Inferior parietal cortex (tissue), 1 donor: Measurements from ENCODE around the gene NOVA1.

Experiments
- DNase-seq: peaks from one replicate; pipeline ENCODE4 v3.0.0-alpha.2; 2016; ENCODE audit errors: extremely low spot score

NOVA1 gene

DNA sequence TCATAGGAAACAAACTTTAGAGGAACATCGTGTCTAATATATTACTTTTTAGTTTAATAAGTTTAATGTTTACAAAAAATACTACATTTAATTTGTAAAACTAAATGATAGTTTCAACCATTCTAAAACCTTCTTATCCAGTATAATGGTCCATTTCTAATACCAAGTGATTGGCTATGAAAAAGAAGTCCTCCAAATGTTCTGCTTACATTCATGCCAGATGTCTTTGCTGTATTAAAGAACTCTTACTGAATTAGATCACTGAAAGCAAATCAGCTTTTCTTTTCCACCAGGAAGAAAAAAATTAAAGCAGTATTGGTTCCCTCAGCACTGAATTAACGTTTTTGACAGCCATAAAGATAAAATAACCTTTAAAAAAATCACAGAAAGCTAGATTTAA lies 3.7 kb downstream of the NOVA1 start:
- no peak for DNase-seq

DNA sequence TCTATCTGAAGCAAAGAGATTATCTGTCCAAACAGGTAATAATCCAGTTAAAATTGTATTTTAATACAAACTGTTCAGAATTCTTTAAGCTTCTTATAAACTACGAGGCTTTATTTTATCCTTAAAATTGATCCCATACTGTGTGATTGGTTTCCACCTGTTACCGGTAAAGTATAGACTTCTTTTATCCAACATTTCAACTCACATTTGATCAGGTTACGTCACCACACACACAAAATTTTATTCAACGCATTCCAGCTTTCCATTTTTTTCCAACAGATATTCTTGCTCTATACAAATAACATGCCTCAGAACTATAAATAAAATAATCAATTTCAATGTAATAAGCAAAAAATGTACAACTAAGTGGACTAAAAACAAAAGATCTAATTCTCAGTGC lies 4.5 kb downstream of the NOVA1 start:
- no peak for DNase-seq

DNA sequence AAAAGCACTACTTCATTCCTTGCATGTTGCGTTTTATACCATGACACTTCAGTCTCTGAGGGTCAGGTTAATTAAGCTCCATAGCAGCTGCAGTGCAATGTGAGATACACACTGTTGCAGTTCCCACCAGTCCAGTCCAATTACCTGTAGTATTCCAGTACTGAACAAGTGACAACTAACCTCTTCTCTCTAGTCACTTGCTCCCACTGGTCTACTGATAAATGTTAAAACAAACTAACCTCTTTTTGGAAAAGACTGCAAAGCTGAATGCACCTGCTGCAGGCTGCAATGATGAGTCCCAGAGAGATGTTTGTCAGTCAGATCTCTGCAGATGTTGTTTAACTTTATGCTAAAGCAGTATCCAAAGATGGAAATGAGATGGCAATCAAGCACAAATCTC lies 7.9 kb downstream of the NOVA1 start:
- no peak for DNase-seq

DNA sequence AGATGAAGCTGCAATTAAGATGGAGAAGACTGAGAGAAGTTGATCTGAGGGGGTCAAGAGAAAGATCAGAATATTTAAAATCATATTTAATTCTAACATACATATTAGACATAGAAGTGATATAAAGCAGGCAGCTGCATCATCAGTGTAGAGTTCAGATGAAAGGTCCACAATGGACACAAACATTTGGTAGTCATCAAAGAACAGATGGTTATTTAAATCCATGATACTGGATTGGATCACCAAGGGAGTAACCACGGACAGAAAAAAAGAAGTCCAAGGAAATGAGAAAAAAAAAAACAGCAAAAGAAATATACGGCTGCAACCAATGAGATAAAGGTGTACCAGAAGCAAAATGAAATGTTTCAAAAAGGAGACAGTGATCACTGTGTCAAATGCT lies 20.1 kb downstream of the NOVA1 start:
- no peak for DNase-seq

- DNase-seq: no peak
These were observed 43.6 kb downstream of the NOVA1 start for GRCh38 chr14:26554069-26554772.

GRCh38 chr14:26549571-26549970 lies 48.3 kb downstream of the NOVA1 start:
- no peak for DNase-seq

DNA sequence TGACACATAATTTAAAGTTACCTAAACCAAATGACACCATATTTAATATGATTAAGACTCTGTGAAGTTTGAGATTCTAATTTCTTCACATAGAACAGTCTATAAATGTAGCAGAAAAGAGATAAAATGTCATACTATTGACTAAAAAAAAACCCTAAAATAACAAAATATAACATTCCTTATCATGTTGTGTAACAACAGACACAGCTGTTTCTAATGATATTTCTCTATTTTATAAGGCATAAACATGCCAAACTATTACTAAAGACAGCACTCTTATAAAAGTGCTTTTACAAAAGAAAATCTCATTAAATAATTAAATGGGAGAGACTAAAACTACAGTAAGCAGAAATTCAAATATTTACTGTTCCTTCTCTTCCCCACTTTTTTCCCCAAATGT lies 49.4 kb downstream of the NOVA1 start:
- no peak for DNase-seq

GRCh38 chr14:26538176-26538575 lies 59.7 kb downstream of the NOVA1 start:
- DNase-seq: no peak

- no peak for DNase-seq
These were observed 65.9 kb downstream of the NOVA1 start for GRCh38 chr14:26531894-26532293.

DNA sequence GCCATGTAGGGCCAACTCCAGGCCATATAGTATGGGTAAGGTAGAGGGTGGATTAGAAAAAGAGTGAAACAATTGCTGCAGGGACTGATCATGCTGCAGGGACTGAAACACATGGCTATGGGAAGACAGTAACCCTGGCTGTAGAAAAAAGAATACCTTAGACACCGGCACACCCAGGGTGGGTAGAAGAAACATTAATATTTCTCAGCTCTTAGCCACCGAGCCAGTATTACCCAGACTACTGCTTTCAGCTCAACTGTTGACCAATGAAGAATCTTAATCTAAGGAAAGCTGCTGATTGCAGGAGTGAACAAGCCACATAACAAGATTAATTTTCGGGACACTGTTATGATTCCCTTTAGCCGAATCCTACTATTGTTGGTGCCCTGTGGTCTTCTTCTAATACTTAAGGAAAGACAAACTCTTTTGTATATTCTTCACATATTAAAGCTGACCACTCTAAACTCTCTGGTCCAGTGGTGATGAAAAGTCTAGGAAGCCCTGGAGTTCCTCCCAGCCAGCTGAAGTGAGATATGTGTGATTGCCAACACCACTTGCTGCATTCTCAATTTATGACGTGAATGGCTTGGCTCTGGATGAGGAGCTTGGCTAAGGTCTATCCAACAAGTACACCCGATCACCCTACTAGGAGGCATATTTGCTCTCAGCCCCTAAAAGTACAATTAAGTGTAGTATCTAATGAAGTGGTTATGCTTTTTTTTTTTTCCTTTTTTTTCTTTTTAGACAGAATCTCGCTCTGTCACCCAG lies 69.2 kb downstream of the NOVA1 start:
- no peak for DNase-seq

DNA sequence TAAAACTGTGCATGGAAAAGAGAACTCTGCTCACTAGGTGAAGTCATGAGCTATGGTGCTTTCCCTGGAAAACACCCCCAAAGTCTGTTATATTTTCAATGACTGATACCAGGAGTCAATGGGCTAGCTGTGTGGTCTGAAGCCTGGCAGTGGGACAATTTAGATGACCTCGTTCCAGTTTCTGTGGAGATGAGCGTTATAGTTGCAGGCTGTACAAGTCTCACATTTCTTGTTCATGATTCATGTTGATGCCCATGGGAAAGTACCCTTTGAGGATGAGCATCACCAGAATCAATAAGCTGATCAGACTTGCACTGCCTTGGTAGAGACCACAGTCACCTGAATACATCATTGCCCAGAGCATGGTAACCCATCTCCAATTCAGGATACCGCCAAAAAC lies 70.7 kb downstream of the NOVA1 start:
- DNase-seq: no peak

DNA sequence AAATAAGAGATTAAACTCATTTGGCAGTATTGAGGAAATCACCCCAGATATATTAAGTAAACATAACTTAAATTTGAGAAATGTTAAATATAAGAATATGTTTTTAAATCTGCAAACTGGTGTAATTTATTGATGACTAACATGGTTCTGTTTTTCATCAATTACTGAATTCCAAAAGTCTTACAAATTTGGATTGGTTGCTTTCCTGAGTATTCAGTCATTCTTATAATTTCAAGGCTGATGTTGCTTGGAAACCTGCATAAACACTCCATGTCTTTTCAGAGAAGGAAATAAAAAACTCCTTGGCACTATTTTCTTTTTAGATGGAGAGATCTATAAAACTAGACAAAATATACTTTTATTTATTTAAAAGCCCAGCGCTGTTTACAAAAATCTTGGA lies 71.7 kb downstream of the NOVA1 start:
- DNase-seq: no peak

- DNase-seq: no peak
These were observed 72.7 kb downstream of the NOVA1 start for GRCh38 chr14:26525085-26525484.

- DNase-seq: no peak
These were observed 74.9 kb downstream of the NOVA1 start for GRCh38 chr14:26522967-26523366.

GRCh38 chr14:26517771-26518170 lies 80.1 kb downstream of the NOVA1 start:
- no peak for DNase-seq

- DNase-seq: no peak
These were observed 97.8 kb downstream of the NOVA1 start for GRCh38 chr14:26500028-26500427.

DNA sequence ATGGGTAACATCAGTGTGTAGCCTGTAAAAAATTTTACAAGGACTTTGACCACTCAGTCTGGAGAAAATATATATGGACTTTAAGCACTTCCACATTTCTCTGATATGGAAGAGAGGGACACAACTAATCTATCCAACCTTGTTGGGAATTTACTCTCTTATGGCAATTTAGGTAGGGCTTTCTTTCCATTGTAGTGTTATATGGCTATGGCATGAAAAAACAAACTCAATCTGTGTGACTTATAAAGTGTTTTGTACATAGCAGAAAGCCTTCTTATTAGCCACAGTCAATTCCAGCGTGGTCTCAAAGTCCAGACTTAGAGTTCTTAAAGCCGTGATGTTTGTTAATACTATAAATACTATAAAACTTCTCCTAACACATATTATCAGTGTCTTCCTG lies 98.3 kb downstream of the NOVA1 start:
- DNase-seq: no peak

DNA sequence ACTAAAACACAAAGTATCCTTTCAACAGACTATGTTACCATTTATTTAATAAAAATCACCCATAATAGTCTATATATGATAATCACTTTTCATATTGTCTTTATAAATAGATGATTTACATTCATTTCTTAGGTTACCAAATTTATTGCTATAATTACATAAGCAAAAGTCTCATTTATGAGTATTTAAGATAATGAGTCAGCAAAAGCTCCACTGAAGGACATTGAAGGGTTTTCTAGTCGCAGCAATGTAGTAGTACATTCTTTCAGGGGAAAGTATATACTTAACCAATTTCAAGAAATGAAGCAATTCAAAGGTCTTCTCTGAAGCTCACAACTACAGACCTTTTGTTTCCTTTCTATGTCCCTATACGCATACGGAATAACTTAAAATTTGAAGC lies 110.9 kb downstream of the NOVA1 start:
- no peak for DNase-seq

DNA sequence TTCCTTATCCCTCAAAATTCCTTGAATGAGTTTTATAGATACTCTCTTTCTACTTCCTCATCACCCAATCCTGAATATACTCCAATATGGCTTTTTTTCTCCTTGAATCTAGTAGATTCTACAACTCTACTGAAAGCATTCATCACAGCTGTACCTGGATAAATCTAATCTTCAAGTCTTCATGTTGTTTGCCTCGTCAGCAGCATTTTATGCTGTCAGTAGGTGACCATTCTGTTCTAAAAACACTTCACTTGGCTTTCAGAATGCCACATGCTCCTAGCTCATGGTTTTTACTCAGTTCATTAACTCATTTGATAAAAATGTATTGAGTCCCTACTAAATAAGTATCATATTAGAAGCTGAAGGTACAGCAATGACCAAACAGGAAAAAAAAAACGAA lies 113.3 kb downstream of the NOVA1 start:
- no peak for DNase-seq

DNA sequence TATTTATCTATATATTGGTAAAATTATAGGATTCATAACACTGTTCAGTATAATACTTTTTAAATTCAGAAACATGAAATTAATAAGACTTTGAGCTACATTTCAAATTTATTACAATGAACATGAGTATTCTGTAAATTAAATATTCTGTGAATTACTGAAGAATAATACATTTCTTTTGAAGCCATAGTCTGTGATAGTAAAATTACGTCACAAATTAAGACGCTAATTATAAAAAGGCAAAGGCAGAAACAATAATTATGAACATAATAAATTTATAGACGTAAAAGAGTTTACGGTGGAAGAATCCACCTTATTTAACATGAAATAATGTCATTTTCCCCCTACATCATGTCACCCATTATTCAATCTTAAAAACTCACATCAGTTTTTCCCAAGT lies 118.9 kb downstream of the NOVA1 start:
- no peak for DNase-seq

- DNase-seq: no peak
These were observed 131.0 kb downstream of the NOVA1 start for GRCh38 chr14:26466862-26467261.

DNA sequence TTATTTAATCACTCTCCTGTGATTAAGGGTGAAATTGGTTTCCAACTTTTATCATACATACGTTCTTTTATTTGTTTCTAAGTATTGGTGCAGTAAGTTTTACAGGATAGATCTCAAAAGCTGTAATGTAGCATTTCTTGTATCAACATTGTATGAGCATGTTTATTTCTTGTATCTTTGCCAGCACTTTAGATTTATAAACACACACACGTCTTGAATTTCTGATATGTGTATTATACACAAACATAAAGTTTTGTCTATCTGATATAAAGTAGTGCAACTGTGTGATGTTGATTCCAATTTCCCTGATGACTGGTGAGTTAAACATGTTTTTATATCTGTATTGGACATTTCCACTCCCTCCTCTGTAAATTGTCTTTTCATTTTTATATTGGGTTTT lies 134.7 kb downstream of the NOVA1 start:
- no peak for DNase-seq

GRCh38 chr14:26454105-26454504 lies 143.7 kb downstream of the NOVA1 start:
- no peak for DNase-seq
